AG08395 (cell line): Measurements from ENCODE around the gene NPLOC4.
"Not testable (repeated sequence)": the region's sequence is repeated elsewhere in the genome, so short reads cannot be mapped to it uniquely, and the experiment has no call there.

Source experiments
- DNase-seq: peaks from one replicate; pipeline ENCODE4 v3.0.0; 2012; ENCODE audit warnings: mixed read lengths, low spot score

NPLOC4 gene

GRCh38 chr17:81635431-81635830, 1.5 kb downstream of the NPLOC4 start:
- no peak for DNase-seq

GRCh38 chr17:81631482-81631881, 5.4 kb downstream of the NPLOC4 start:
- no peak for DNase-seq

- no peak for DNase-seq
Observed at GRCh38 chr17:81630274-81630673, 6.6 kb downstream of the NPLOC4 start.

- no peak for DNase-seq
Observed at GRCh38 chr17:81621494-81622130, 15.3 kb downstream of the NPLOC4 start.

GRCh38 chr17:81618307-81618706, 18.6 kb downstream of the NPLOC4 start:
- not testable (repeated sequence) for DNase-seq

GRCh38 chr17:81616877-81617276, 20.0 kb downstream of the NPLOC4 start:
- DNase-seq: no peak

- no peak for DNase-seq
Observed at GRCh38 chr17:81615401-81615930, 21.4 kb downstream of the NPLOC4 start.

- no peak for DNase-seq
Observed at GRCh38 chr17:81612172-81612970, 24.5 kb downstream of the NPLOC4 start.

- no peak for DNase-seq
Observed at GRCh38 chr17:81609541-81610311, 27.2 kb downstream of the NPLOC4 start.

- no peak for DNase-seq
Observed at GRCh38 chr17:81608605-81609004, 28.3 kb downstream of the NPLOC4 start.

GRCh38 chr17:81608082-81608481, 28.8 kb downstream of the NPLOC4 start:
- DNase-seq: no peak

- peak; percentile 59 for DNase-seq
Observed at GRCh38 chr17:81607431-81607830, 29.5 kb downstream of the NPLOC4 start.

- no peak for DNase-seq
Observed at GRCh38 chr17:81603846-81604610, 32.9 kb downstream of the NPLOC4 start.

GRCh38 chr17:81601525-81602120, 35.3 kb downstream of the NPLOC4 start:
- DNase-seq: peak; percentile 81

GRCh38 chr17:81599719-81600486, 37.0 kb downstream of the NPLOC4 start:
- DNase-seq: peak; percentile 63

GRCh38 chr17:81593105-81593871, 43.6 kb downstream of the NPLOC4 start:
- no peak for DNase-seq

- DNase-seq: no peak
Observed at GRCh38 chr17:81591971-81592370, 44.9 kb downstream of the NPLOC4 start.

- DNase-seq: no peak
Observed at GRCh38 chr17:81590121-81590520, 46.8 kb downstream of the NPLOC4 start.

GRCh38 chr17:81589612-81590011, 47.3 kb downstream of the NPLOC4 start:
- no peak for DNase-seq

- no peak for DNase-seq
Observed at GRCh38 chr17:81586096-81586495, 50.8 kb downstream of the NPLOC4 start.
